IPS-18c (cell line): ENCODE data around the gene BICC1.

ENCODE experiments used
- H3K4me3 ChIP-seq: 2 replicates; pipeline ENCODE4 v1.7.0; 2013; ENCODE audit warnings: low read depth, mild to moderate bottlenecking, low read length, moderate library complexity; ENCODE audit not compliant: insufficient read depth
- H3K9me3 ChIP-seq: one replicate; pipeline ENCODE4 v1.6.1; 2013; ENCODE audit warnings: mild to moderate bottlenecking, low read length, moderate library complexity; ENCODE audit not compliant: control insufficient read depth, insufficient read depth

The BICC1 gene

DNA sequence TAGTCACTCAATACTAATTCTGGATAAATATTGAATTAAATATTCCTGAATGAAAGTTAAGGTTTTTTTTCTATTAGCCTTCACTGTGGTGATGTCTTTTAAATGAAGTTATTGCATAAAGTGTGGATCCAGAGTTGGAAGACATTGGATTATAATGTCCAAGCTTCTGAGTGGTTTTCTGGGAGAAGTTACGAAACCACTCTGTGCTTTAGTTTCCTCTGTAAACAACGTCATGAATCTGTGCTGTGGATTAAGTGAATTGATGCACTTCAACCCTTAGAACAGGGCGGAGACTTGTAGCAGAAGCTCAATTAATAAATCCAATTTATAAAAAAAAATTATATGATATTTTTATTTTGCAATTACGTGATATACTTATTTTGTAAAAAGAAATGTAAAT is 271.7 kb downstream of the BICC1 start:
- Histone ChIP-seq H3K4me3 (no peak overlapping the region), H3K9me3 (no peaks in the 10 kb centered on the region)

DNA sequence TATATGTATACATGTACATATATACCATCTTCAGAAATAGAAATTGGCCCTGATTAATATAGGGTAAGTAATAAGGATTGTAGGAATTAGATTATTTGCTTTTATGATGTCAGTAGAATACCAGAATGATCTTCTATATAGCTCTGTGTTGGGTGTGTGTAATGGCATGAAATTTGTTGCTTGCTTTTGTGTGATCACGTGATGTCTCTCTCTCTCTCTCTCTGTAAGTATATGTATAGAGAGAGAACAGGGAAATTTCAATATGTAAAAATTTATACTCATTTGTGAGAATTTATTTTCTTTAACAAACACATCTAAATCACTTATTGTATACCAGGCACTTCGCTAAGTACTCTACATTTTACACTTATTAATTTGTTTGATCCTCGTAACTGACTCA is 272.7 kb downstream of the BICC1 start:
- Histone ChIP-seq H3K4me3 (no peak overlapping the region), H3K9me3 (no peaks in the 10 kb centered on the region)

DNA sequence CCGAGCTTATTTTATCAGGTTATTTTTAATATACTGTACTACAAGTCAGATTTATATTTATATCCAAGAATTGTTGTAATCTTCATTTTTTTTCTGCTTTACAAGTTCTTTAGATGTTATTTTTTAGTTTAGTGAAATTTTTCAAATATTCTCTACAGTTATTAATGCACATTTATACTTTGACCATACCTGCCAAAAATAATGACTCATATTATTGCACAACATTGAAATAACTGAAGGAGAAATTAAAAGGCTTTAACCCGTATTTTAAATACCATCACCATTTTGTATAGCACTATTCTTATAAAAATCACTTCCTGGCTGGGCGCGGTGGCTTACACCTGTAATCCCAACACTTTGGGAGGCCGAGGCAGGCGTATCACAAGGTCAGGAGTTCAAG is 278.5 kb downstream of the BICC1 start:
- Histone ChIP-seq H3K9me3 (no peaks in the 10 kb centered on the region), H3K4me3 (no peak overlapping the region)

DNA sequence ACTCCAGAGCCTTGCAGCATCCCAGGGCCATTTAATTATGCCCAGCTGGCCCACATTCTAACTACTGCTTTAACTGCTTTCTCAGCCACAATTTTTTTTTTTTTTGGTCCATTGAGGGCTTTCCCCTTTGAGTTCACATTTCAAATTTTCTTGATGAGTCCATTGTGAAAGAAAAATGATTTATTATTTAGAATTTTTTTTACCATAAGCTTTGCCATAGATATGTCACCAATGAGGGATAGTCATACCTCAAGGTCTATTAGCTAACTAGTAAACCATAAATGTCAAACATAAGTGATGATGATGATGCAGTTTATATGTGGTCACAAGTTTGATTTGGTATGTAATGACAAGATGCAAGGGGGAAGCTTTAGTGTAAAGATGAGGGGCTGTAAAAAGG is 282.9 kb downstream of the BICC1 start:
- Histone ChIP-seq H3K4me3 (no peak overlapping the region), H3K9me3 (no peaks in the 10 kb centered on the region)

DNA sequence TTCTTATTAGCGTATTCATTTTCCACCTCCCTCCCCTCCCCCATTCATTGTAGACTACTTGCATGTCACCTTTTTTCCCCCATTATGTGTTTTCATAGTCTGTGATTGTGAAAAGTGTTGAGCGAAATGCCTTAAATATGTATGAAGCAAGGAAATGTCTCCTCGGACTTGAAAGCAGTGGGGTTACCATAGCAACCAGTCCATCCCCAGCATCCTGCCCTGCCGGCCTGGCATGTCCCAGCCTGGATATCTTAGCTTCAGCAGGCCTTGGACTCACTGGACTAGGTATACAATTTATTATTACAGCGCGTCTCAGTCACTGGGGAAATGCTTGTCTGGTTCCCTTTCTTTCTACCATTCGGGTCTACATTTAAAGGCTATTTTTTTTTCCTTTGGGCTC is 283.6 kb downstream of the BICC1 start:
- H3K4me3 ChIP-seq, result no peak overlapping the region
- H3K9me3 ChIP-seq, result no peaks in the 10 kb centered on the region

DNA sequence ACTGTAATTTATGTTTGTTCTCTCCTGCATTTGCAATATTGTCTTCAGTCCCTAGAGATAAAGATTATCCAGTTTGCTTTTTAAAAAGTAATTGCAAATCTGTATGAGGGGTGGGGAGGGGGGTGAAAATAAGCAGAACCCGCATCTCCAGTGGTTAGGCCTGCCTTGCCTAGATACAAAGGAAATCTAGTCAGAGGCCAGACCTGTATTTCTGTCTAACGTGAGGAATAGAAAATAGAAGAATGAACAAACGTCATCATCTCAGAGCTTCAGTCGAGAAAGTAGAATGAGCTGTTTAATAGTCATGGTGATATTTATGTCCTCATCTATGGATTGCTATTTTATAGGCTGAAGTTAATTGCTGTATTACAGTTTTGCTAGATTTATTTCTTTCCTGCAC is 284.2 kb downstream of the BICC1 start:
- Histone ChIP-seq H3K9me3 (no peaks in the 10 kb centered on the region), H3K4me3 (no peak overlapping the region)

DNA sequence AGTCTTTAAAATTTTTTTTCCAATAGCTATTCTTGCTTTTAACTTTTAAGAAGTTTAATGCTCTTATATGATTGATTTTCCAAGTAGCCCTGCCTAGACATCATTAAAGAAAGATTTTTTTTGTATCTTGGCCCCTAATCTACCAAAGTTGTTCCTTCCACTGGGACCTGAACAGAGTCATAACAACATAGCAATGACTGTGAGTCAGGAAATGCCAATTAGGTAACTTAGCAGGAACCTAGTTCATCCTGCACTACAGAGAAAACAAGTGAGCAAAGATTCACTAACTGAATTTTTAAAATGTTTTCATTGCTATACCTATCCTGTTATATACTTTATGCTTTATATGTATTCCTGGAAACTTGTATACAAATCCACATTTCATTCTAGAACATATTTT is 284.7 kb downstream of the BICC1 start:
- H3K4me3 ChIP-seq, result no peak overlapping the region
- H3K9me3 ChIP-seq, result no peaks in the 10 kb centered on the region

DNA sequence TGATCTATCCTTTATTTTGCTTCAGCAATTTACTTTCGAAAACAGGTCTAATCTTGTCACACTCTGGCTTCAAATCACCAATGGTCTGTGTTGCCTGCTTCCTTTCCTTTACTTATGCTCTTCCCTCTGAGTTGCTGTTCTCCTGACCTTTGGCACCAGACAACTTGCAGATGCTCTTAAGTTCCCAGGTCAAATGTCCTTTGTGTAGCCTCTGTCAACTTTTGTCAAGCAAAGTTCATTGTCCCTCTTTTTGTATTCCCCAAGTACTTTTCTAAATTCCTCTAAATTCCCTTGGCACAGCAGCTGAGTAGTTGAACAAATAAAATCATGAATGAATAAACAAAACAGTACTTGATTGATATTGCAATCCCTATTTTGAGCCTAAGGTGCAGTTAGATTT is 289.4 kb downstream of the BICC1 start:
- Histone ChIP-seq H3K4me3 (no peak overlapping the region), H3K9me3 (no peaks in the 10 kb centered on the region)

DNA sequence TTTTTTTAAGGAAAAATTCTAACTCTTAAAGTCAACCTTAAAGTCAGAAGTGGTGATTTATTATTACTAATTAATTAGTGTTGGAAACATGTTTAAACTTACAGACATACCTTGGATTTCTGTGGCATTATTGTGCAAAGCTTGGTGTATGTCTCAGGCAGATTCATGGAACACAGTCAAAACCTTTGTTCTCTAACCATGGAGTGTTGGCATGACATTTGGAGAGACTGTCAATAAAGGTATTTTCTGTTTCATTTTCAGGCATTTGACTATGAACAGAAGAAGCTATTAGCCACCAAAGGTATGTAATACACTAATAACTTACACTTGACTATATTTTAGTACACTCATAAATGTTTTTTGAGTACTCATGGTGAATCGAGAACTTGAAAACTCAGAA is 293.7 kb downstream of the BICC1 start:
- Histone ChIP-seq H3K9me3 (no peaks in the 10 kb centered on the region), H3K4me3 (no peak overlapping the region)

DNA sequence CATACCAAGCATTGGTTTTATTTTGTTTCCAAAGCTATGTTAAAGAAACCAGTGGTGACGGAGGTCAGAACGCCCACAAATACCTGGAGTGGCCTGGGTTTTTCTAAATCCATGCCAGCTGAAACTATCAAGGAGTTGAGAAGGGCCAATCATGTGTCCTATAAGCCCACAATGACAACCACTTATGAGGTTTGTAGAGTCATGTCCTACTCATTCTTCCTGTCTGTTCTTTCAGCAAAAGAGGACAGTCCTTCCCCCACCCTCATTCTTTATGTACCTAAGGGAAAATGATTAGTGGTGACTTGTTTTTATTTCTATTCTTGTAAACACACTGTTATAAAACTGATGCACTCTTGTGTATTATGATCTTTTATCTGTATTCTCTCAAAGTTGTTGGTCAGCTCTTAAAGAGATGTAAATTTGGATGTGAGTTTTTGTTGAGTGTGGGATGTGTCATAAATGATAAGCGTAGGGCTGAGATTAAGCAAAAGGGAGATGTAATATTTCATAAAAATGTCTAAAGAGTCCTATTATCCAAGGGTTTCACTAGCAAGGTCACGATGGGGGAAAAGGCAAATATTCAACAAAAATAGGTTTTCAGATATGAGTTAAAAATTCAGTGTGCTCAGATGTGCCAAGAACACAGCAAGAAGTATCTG is 294.4 kb downstream of the BICC1 start:
- H3K9me3 ChIP-seq, result no peaks in the 10 kb centered on the region
- no peak overlapping the region for H3K4me3 ChIP-seq

DNA sequence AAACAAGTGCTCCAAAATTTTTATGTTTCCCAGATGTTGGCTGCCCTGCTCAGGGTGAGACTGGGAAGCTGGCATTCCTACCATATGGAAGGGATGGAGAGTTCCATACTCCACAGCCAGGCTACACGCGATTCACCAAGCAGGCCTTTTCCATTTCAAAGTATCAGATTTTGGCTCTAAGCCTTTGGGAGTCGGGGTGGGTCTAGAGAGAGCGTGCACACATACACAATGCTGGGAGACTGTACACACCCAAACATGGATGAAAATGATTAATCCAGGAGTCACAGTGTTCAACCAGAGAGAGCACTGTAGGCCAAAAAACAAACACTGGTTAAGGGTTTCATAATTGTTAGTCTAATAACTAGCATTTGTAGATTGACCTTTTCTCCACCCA is 295.0 kb downstream of the BICC1 start:
- no peak overlapping the region for H3K4me3 ChIP-seq
- no peaks in the 10 kb centered on the region for H3K9me3 ChIP-seq

DNA sequence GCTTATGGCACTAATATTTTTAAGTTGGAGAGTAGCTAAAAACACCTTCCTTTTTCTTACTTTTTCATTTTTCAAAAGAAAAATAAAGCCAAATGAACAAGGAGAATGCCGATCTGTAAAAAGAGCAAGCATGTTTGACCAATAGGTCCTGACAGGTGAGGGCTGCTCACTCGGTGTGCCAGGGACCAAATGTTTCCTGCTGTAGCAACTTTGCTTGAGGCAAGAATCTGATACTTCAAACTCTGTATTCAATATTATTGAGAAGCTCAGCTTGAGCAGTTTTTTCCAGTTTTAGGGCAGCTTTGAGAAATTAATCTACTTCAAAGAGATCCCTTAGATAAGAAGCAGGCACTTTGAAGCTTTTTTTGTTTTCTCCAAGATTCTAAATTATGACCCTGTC is 298.1 kb downstream of the BICC1 start:
- Histone ChIP-seq H3K9me3 (no peaks in the 10 kb centered on the region), H3K4me3 (no peak overlapping the region)

DNA sequence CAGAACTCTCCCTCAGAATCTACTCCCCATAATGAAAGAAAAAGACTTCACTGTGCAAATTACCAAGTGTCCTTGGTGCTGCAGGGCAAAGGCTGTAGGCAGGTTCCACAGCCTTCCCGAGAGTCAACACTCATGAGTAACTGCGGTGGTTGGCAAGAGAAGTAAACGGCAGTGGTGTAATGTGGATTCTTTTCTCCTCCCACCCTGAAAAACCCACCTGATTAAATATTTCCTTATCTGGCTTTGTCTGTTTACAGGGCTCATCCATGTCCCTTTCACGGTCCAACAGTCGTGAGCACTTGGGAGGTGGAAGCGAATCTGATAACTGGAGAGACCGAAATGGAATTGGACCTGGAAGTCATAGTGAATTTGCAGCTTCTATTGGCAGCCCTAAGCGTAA is 300.9 kb downstream of the BICC1 start:
- H3K4me3 ChIP-seq, result no peak overlapping the region

DNA sequence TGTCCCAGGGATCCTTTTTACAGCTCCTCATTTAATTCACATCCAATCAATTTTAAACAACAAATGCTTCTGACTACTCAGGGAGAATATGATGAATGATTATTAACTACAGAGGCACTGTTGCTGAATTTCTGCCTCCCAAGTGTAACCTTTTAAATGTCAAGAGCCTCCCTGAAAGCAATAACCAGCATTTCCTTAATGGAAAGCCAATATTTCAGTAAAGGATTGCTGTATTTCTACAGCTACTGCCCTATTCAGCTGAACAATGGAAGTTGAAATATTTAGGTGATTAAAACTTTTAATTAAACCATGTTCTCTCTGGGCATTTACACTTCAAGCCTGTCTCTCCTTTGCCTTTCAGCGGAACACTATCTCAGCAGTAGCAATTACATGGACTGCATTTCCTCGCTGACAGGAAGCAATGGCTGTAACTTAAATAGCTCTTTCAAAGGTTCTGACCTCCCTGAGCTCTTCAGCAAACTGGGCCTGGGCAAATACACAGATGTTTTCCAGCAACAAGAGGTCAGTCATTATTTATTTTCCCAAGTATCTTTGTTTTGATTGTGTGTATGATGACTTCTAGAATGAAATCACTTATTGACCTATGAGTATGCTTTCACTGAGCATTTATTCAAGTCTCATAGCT is 304.7 kb downstream of the BICC1 start:
- Histone ChIP-seq H3K4me3 (no peak overlapping the region), H3K9me3 (no peaks in the 10 kb centered on the region)

More for the DNA sequence above, 300.9 kb downstream of the BICC1 start:
- no peaks in the 10 kb centered on the region for H3K9me3 ChIP-seq

DNA sequence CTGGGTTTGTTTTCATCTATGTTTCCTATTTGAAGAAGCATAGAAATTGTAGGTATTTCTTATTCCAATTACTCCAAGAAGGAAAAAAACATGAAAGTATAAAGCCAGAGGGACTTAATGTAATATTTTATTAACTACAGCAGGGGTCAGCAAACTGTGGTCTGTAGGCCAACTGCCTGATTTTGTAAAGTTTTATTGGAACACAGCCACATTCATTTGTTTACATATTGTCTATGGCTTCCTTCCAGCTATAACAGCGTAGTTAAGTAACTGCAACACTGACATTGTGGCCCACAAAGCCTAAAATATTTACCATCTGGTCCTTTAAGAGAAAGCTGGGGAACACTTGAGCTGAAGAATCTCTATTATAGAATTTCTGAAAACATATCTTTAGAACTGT is 306.2 kb downstream of the BICC1 start:
- no peak overlapping the region for H3K4me3 ChIP-seq

DNA sequence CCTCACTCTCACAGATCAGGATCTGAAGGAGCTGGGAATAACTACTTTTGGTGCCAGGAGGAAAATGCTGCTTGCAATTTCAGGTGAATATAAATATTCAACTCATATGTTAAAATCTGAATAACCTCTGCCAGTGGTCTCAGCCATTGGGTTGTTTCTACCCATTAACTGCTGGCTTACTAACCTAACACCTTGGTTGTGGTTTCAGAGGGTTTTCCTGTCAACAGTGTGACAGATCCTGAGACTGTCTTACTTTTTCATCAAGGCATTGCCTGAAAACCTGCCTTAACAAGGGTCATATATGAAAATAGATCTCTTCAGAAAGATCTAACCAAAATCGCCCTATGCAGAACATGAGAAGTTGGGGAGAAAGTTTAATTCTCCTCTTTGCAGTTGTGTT is 307.7 kb downstream of the BICC1 start:
- no peaks in the 10 kb centered on the region for H3K9me3 ChIP-seq
- H3K4me3 ChIP-seq, result no peak overlapping the region

More for the DNA sequence above, 306.2 kb downstream of the BICC1 start:
- no peaks in the 10 kb centered on the region for H3K9me3 ChIP-seq

DNA sequence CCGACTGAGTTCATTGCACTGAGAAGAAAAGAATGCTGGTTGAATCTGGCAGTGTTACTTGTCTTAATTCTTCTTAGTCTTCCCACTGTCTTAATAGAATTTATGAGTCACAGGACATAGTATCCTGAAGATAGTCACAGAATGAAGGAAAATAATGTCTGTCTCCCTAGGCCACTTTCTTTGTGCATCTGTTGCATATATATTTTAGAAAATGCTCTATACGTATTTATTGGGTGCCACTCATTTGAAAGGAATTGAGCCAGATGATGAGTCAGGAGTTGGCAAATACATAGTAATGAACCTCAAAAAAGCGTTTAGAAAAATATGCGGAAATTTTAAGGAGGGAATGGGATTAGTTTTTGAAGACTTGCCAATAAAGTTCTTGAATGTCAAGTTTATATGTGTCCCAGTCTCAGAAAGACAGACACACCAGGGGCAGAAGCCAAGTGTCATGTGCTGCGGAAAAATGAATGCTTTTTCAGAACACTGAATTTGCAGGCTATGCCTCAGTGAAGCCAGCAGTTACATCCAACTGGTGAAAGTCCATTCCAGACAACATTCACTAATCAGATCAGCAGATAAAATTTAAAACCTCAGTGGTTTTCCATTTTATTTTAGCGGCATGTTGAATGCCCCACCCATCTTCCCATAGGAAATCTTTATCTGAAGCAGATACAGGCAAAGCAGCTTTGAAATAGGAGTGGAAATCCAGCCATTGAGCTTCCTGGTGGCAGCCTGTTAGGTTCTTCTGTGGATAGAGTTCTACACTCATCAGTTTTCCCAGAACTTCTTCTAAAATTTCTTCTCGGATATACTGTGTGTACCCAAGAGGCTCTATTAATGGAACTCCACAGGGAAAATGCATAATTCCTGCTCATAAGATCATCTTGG is 308.4 kb downstream of the BICC1 start:
- H3K4me3 ChIP-seq, result no peak overlapping the region
- H3K9me3 ChIP-seq, result no peaks in the 10 kb centered on the region

DNA sequence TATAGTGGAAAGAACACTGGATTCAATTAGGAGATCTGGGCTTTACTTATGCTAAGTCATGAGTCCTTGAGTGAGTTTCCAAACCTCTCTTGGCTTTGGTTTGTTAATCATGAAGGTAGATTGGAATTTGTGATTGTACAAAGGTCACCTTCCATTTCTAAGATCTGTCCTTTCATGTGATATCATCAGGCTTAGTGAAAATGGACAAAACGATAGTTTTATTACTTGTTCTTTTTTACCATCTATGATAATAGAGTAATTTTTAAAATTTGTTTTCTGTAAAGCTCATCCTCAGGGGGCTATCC is 309.0 kb downstream of the BICC1 start:
- no peaks in the 10 kb centered on the region for H3K9me3 ChIP-seq
- H3K4me3 ChIP-seq, result no peak overlapping the region
